D341Med (cell line): Measurements from ENCODE around the gene CAPS.

Source experiments
- DNase-seq: peaks from one replicate; pipeline ENCODE4 v3.0.0; 2012; ENCODE audit warnings: low spot score

The CAPS gene

DNA sequence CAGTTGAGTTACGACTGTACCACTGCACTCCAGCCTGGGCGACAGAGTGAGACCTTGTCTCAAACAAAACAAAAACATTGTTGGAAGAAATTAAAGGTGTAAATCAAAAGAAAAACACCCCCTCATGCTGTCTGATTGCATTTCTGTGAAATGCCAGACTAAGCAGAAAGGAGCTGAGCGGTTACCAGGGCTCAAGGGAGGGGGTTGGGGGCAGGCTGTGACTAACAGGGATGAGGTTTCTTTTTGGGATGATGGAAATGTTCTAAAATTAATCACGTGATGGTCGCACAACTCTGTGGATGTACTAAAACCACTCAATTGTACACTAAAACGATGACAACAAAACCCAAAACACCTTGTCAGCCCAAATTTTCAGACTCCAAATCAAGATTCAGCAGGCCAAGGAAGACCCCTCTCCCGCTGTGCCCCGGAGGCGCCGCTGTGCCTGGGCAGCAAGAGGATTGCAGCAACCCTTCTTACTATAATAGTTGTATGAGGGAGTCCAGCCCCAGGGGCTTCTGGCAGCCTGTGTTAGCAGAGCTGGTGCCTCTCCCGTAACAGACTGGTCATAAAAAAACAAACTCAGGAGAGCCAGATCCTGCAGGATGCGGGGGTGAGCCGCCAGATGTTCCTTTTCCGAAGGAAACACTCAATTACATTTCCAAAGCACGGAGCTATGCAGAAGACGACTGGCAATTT, 20.9 kb downstream of the CAPS start:
- no peak for DNase-seq

DNA sequence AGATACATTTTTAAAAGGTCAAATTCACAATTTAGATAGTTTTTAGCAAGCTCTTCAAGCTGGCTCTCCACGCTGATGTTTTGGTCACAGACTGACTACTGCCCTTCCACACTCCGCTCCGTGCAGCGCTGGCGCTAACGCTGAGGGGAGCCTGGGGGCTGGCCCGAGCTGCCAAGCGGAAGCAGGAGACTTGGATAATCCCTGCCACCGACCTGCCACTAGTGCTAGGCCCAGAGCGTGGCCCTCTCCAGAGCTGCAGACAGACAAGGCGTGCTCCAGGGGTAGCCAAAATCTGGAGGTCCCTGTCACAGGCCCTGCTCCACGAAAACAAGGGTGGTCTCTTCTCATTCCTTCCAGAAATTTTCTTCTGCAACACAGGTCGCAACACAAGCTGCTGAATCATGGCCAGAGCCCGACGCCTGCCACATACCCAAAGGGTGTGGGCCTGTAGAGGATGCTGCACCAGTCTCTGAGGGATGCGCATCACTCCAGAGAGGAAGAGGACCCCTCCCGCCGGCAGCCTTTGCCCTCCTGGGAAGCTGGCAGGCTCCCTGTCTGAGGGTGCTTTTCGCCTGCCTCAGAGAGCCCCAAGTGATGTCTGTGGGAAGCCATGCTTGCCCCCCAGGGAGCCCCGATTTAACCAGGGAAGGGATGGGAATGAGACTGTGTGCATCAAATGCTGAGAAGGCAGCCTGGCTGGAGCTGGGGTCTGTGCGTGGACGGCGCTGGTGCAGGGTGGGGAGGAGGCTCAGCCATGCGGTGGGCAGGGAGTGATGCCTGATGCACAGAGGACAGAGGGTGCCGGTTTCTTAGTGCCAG, 21.6 kb downstream of the CAPS start:
- no peak for DNase-seq

DNA sequence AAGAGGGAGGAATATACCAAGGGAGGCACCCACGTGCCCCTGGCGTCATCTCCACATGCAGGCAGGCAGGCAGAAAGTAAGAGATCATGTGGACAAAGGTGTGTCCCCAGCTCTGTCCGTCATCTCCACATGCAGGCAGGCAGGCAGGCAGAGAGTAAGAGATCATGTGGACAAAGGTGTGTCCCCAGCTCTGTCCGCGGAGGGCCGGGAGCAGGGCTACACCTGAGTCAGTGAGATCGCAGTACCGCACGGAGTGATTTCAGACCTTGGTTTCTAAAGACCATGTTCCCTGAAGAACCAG, 22.2 kb downstream of the CAPS start:
- no peak for DNase-seq

DNA sequence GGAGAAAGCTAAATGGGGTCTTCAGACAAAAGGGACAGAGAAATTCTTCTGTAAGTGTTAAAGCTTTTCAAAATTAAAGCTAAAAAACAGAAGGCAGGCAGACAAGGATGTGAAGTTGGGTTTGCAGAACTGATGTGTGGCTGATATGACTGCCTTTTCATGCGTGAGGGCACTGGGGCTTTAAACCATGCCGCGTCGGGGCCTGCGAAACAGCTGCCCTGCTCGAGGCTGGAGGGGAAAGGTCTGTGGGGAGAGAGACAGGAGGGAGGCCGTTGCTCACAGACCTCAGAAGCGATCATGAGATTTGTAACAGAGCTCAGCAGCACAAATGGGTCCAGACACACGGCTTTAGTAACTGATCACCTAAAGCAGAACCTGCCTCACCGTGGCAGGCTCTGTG, 23.5 kb downstream of the CAPS start:
- DNase-seq = no peak

DNA sequence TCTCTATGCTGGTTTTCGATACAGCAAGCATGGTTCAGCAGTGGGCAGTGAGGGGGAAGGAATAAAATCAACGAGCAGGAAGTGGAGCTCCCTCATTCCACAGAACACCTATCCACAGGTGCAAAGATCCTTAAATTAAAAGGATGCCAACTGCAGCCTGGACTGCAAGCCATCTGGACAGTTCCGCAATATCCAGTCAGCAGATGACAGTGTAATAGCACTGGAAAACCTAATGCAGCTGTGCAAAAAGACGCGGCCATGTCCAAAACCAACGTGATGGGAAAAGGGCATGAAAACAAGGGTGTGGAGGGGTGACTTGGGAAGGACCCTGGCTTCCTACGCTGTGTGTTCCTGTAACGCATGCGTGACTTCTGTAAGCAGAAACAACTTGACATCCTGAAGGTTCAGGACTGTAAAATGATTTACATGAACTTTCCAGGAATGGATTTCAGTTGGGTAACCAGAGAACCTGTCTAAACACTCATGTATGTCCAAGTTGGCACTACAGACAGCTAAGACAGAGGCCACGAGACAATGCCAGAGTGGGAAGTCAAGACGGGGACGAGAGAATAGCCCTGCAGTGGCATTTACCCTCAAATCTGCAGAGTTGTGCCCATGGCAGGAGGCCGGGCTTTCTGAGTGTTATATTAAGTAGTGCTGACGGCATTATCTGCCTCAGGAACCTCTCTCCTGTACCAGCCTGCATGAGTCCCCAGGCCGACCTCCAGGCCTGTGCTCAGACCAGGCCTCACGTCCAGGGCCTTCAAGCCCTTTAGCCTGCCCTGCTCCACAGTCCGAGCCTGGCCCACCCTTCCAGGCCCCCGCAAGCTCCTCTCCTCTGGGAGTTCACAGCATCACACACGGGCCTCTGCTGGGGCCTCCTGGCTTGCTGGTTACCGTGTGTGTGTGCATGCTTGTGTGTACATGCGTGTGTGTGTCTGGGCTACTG, 26.5 kb downstream of the CAPS start:
- no peak for DNase-seq

DNA sequence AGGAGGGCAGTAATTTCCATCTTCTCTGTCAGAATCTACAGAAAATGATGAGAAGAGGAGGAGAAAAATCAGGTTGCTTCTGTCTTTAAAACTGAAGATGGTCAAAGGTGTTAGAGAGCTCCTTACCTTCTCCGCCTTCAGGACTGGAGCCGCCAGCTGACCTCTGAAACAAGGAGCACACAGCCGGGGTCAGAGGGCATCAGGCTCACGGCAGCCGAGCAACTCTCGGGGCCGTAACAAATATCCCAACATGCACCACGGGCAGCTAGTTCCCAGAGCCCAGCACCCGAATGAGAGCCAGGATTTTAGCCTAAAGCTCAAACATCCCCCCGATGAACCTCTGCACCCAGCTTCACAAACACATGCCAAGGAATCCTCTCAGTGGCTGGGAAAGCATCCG, 27.6 kb downstream of the CAPS start:
- no peak for DNase-seq

DNA sequence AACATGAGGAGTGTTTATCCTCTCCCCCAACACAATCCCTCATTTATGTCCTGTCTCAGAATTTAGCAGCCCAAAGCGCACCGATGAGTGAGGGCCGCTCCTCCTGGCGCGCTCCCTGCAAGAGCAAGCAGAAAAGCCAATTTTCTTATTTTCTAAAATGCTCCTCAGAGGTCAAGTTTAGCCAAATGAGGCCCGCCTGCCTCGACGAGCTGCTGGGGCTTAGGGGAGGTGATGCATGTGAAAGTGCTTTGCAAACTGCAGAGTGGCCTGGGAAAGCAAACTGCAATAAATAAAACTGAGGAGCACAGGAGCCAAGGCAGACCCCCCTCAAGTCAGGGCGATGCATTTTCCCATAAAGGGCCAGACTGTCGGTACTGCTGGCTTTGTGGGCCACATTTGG, 29.0 kb downstream of the CAPS start:
- DNase-seq = no peak

DNA sequence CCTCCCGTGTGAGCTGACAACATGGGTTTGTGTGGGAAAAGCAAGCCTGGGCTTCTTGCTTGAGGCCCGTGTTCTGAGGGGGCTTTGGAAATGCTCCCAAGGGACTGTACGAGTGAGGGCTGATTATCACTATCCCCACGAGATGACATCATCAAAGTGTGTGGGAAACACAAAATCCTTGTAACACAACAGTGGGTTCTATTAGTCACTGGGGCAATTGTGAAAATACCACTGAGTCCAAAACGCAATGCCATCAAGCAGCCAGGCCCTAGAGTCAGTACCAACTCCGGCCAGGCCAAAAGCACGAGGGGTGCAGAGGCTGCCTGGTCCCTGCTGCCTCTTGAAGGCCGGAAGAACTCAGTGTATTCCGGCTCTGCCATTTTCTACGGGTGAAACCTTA, 29.6 kb downstream of the CAPS start:
- DNase-seq = no peak

DNA sequence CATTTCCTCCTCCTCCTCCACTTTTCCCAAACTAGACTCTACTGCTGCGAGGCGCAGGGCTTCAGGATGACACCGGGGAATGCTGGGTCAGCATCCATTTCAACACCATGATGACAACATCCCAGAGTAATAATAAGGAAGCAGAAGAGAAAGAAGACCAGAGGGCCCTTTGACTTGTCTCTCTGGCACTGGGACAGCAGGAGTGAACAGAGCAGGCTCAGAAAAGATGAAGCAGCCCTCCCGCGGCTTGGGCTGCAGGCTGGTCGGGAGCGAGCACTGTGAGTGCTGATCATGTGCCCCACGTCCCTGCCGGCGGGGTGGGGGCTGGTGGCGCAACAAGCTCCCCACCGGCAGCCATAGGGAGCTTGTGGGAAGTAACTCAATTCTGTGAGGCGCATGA, 33.4 kb downstream of the CAPS start:
- DNase-seq = no peak

DNA sequence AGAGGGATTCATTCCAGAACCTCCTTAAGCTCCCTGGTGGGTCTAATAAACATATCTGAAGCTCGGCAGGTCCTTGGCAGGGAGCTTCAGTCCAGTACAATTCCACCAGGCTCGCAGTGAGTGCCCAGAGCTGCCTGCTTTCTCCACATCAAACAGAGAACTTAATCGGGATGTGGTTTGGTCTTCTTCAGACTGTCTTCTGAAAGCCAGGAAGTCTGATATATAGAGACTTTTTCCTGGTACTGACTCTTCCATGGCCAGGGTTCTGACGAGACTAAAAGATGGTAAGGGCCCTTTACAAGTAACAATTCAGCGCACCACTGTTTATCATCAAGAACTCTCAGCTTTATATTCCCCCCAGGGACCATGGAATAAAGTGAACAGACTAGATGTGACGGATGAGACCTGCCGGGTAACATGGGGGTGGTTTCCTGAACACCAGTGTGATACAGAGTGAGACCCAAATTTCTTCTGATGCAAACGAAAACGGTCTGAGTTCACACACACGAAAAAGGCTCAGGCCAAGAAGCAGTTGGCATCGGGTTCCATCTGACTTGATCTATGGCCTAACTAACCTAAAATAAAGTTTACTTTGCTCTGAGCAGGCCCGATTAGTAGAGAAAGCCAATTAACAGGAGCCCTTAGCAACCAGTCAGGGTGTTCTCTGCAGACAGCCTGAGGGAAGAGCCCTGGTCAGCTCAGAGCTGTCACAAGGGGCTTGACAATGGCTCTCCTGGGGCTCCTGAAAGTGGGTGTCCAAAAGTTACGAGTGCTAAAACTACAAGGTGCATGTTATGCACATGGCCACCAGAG, 34.9 kb downstream of the CAPS start:
- DNase-seq = no peak

DNA sequence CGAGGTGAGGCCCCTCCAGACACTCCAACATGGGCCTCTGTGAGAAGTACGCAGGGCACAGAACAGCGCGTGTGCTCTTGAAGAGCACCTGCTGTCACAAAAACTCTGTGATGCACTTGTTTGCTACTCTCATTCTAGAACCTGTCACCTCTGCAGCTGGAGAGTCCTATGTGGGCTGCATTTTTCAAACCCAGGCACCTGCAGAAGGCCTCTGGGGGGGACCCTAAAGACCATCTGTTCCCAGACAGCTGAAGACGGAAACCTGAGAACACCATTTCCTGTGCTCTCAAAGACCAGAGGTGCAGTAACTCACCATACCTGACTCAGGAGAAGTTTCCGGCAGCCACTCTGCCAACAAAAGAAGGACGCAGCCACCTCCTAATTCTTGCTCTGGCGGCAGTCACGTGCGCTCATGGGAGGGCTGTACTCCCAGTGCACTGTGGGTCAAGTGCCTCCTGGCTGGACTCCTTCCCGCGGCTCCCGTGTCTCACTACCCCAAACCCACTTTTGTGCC, 35.8 kb downstream of the CAPS start:
- DNase-seq = no peak

DNA sequence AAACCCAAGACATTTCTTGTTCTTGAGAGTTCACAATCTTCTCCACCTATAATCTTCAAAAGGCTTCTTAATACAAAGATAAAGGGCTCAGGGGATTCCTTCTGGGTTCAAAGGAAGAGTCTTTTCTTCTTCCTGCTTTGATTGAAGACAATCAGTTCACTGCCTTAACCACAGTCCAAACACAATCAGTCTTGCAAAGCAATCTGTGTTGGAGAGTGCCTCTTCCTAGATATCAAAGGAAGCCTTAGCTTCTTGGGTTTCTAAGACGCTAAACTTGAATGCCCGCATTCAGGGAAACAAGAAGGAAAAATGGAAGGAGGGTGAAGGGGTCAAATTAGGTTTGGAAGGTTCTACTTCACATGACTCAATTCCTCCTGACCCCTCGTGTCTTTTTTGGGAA, 36.7 kb downstream of the CAPS start:
- DNase-seq = no peak

DNA sequence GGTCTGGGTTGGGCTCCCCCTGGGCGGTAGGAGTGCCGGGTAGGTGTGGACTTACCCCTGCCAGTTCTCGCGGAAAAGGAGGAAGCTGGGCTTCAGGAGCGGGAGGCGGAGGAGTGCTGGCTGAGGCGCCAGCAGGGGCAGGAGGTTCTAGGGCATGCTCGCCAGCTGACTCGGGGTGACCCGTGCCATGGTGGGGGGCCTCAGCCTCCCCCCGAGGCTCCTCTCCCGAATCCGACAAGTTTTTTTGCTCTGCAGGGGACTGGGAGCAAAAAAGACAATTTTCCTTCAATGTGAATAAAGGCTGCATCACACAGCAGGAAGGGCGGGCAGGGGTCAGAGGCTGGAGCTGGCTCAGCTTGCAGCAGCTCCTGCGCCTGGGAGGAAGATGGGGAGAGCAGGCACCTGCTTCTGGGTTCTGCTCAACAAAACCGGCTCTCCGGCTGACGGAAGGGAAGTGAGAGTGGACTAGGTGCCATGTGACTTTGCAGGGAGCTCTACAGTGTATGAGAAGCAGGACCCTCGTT, 37.3 kb downstream of the CAPS start:
- no peak for DNase-seq

DNA sequence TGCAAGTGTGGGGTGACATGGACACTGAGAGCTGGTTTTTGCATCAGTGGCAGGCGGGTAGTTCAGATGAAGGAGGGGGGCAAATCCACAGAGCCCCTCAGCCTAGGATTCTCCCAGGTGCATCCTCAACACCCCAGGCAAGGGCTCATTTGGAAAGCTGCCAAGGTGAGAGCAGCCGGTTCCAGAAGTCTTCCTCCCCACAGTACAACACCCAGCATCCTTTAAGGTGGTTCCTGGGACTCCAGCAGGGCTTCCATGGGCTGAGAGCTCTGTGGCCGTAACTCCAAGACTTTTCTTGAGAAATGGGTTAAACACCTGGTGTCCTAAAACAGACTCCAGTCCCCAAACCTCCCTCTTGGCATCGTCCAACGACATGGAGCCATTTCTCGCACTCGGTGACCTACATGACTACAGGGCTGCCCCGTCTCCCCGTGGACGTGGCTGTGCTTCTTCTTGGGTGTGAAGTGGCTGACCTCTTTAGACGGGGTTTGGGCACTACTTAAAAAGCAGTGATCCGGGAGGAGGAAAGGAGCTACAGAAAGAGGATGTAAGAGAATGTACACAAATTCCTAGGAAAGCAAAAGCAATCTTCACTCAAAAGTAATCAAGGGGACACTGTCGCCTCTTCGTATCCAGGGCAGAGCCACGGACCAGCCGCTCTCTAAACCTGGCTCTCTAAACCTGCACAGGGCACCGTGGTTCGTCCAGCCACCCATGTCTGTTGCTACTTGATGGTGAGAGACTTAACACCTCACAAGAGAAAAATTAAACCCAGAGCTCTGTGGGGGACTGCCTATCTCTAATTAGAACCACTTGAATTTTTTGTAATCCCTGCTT, 38.4 kb downstream of the CAPS start:
- DNase-seq = no peak

DNA sequence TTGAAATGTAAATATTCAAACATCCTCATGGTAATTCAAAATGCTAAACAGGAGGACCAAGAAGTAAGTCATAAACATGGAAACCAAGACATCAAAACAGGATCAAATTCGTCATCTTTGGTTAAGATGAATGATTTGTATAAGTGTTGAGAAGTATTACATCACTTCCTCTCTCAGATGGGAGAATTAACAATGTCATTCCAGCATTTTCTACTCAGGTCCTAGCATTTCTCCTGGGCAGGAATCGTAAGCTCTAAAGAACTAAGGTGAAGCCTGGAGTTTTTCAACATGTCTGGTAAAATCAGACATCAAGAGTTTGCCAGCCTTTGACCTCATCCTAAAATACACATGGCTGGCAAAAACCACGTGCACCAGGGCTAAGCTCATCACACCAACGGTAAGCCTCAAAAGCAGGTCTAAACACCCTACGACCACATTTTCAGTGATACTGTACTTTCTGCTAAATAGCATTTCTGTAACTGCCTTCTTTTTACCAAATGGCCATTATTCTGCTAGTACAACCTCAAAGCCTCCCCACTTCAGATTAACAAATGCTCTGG, 39.1 kb downstream of the CAPS start:
- DNase-seq = no peak

DNA sequence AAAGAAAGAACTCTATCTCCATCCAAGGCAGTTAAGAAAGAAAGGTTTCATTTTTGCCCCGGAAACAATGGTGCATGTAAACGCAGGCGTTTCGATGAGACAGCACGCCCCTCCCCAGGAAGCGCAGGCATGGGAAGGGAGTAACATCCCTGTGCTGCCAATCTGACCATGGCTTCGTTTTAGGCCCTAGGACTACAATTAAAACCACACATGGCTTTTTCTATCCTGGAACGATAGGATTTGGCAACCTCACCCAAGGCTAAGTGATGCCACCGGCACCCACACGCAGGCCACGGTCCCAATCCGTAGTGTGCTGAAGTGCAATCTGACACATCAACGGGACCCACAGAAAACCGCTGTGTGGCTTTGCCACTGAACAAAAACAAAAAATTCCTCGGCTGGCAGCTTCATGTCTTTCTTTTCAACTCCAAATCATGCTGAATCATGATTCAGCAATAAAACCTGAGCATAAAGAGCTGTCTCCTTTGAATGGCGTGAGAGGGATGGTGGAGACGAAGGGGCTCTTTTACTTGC, 39.7 kb downstream of the CAPS start:
- DNase-seq = no peak

DNA sequence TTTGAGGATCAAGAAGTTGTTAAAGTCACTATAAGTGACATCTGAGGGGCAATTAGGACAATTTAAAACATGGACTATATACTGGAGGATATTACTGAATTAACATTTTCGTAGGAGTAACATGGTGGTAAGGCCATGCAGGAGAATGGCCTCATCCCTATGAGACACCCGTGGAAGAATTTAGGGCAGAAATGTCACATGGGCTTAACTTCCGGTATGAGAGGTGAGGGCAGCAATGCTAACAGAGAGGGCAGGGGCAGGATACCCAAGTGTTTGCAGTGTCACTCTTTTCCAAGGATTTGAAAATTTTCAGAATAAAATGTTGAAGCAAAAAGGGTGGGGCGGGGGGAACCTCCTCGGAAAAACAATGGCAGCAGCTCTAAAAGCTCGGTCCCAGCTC, 40.2 kb downstream of the CAPS start:
- no peak for DNase-seq

DNA sequence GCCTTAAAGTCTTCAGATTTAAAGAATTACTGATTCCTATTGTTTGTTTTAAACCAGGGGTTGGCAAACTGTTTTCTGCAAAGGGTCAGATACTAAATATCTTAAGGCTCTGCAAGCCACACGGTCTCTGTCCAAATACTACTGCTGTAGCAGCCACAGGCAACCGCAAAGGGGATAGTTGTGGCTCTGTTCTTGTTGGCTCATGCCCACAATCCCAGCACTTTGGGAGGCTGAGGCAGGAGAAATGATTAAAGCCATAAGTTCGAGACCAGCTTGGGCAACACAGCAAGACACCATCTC, 41.5 kb downstream of the CAPS start:
- DNase-seq = no peak

DNA sequence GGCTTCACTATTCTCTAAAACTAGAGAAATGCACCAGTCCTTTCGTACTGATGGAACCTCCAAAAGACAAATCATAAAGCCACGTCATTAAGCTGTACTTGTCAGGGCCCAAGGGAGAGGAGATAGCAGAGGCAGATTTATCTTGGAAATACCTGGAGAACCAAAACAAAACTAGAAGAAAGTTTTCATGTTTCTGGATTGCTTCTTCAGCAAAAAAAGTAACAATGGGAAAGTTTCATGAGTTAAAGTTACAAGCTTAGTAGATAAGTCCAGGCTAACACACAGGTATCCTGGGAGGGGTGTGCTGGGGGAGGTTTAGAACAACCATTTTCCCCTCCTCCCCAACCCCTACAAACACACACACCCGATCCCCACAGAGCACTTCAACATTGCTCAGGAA, 42.3 kb downstream of the CAPS start:
- DNase-seq = no peak

DNA sequence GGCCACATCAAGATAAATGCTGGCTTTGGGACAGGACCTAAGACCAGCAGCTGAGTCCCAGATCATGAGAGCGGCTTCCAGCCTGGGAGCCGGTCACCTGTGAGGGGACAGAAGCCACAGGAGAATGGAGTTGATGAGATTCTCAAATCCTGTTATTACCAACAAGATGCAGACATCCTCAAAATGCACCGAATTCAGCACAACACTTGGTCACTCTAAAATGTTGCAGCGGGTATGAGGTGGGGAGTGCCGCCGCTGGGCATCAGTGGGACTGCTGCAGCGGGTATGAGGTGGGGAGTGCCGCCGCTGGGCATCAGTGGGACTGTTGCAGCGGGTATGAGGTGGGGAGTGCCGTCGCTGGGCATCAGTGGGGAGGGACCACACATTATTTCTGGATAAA, 42.7 kb downstream of the CAPS start:
- DNase-seq = no peak
